Astrocyte of the cerebellum (primary cell): Measurements from ENCODE around the gene CHKB.
A peak's percentile ranks its signal among the peaks of the same experiment; 100 is the strongest.

ENCODE experiments used
- DNase-seq: peaks from one replicate; pipeline ENCODE4 v3.0.0-alpha.2; 2011; ENCODE audit warnings: low read depth
- H3K4me3 ChIP-seq: 2 replicates; pipeline ENCODE4 v1.5.1; 2011; ENCODE audit warnings: mild to moderate bottlenecking, low read depth, low read length, moderate library complexity
- CTCF ChIP-seq: IDR thresholded peaks from 2 replicates; pipeline ENCODE4 v1.5.1; 2012; ENCODE audit warnings: low read length, low read depth, moderate library complexity, mild to moderate bottlenecking; ENCODE audit errors: missing control alignments
- in situ Hi-C: cut with HindIII; loops from 2 replicates; pipeline ENCODE4 v1.10.0; 2017; ENCODE audit warnings: low sequenced_read_pairs

The CHKB gene

GRCh38 chr22:50604256-50605001, 21.8 kb upstream of the CHKB start:
- no peak for DNase-seq
- no peak for TF ChIP-seq CTCF
- no peak overlapping the region for H3K4me3 ChIP-seq
- in situ Hi-C loops, result no loop called here

- no peak for DNase-seq
- in situ Hi-C loops, result no loop called here
- H3K4me3 ChIP-seq, result no peak overlapping the region
- no peak for TF ChIP-seq CTCF
These were observed 21.0 kb upstream of the CHKB start for GRCh38 chr22:50603511-50604255.

- DNase-seq, result no peak
- no peak for TF ChIP-seq CTCF
- H3K4me3 ChIP-seq, result no peak overlapping the region
- in situ Hi-C loops, result no loop called here
These were observed 19.7 kb upstream of the CHKB start for GRCh38 chr22:50602338-50602700.

- H3K4me3 ChIP-seq, result no peak overlapping the region
- no peak for TF ChIP-seq CTCF
- DNase-seq, result no peak
- in situ Hi-C loops, result no loop called here
These were observed 19.2 kb upstream of the CHKB start for GRCh38 chr22:50601669-50602337.

- H3K4me3 ChIP-seq, result peak overlapping the region; percentile 24
- DNase-seq, result no peak
- TF ChIP-seq CTCF, result no peak
- in situ Hi-C loops, result no loop called here
These were observed 18.5 kb upstream of the CHKB start for GRCh38 chr22:50600967-50601668.

GRCh38 chr22:50600538-50600937, 17.9 kb upstream of the CHKB start, which contains the start of gene MAPK8IP2:
MAPK8IP2 (plus strand) TSS chr22:50600793; CDS start chr22:50600819, 26 bp downstream.
- TF ChIP-seq CTCF, result no peak
- no peak for DNase-seq
- peak within 1 kb of the TSS; percentile 24 for H3K4me3 ChIP-seq

More at GRCh38 chr22:50600538-50600937, 17.9 kb upstream of the CHKB start, which contains the start of gene MAPK8IP2:
- in situ Hi-C loops, result no loop called here
